Activated CD8-positive, alpha-beta memory T cell treated with anti-CD3 and anti-CD28 coated beads for 4 hours (primary cell): ENCODE measurements around the gene PITPNM3.
"Not testable (repeated sequence)": the region's sequence is repeated elsewhere in the genome, so short reads cannot be mapped to it uniquely, and the experiment has no call there.

Experiments used
- DNase-seq, 2 donors: peaks; one replicate each; pipeline ENCODE4 v3.0.0-alpha.2; 2020; ENCODE audit warnings: low read depth in 2 of 2

PITPNM3 gene

DNA sequence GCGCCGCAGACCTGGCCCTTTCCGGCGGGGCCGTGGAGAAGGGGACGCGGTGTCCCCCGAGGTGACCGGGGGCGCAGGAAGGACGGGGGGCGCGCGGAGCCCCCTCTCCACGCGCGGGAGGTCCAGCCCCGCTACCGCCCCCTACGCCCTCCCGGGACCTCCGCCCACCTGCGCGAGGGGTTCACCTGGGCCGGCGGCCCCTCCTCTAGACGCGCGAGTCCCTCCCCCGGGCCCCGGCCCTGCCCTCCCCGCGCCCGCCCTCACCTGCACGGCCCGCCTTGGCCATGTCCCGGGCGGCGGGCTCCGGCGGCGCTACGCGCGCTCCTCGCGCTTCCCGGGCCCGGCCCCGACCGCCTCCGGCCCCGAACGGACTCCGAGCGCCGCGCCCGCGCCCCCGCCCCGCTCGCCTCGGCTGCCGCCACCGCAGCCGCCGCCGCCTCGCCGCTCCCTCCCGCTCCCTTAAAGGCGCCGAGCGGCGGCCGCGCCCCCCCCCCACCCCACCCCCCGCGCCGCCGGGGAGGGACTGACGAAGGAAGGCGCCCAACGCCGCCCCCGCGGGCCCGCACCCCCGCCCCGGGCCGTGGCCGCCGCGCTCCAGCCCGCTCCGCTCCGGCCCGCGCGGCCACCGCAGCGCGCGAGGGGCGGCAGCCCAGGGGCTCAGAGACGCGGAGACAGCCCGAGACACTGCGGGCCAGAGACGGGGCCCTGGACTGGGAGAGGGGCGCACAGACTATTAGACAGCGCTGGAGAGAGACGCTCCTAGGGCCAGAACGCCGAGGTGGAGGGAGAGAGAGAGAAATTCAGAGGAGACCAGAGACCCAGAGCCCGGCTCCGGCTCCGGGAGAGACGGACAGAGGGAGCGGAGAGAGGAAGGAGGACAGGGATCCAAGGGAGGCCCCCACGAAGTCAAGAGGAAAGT, at the start of gene PITPNM3:
TSS of gene PITPNM3 (minus strand) at position 435 of the 919 bp plus-strand sequence. CDS start at position 286, 149 bp downstream.
- DNase-seq, result no peak

DNA sequence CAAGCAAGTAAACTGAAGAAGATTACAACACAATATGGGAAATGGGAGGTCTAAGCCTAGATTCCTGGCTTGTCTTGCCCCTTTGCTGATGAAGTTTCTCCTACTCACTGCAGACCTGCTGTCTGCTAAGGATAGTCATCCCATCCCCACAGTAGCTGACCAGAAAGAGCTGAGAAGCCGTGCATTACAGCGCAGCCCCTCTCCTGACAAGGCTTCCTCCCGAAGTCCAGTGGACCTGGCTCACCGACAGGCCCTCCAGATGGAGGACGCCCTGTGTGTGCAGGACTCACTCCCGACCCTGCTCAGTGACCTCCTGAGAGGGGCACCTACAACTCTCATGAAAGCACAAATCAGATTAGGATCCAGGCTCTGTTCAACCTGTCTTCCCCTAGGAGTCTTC, 48.8 kb upstream of the PITPNM3 start:
- DNase-seq, result no peak

DNA sequence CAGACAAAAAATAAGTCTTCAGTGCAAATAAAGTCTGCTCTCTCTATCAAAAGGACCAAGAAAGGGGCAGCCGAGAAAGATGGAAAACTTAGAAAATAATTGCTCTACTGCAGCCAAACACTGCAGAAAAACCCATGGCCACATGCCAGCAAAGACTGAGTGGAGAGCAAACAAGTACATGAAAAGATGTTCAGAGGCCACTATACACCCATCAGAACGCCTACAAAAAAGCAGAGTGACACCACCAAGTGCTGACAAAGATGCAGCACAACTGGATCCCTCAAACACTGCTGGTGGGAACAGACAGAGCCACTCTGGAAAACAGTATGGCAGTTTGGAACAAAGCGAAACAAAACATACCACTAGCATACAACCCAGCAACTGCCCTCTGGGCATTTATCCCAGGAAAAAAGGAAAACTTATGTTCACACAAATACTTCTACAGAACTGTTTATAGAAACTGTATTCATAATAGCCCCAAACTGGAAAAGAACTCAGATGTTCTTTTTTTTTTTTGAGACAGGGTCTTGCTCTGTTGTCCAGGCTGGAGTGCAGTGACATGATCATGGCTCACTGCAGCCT, 47.5 kb upstream of the PITPNM3 start:
- no peak for DNase-seq

DNA sequence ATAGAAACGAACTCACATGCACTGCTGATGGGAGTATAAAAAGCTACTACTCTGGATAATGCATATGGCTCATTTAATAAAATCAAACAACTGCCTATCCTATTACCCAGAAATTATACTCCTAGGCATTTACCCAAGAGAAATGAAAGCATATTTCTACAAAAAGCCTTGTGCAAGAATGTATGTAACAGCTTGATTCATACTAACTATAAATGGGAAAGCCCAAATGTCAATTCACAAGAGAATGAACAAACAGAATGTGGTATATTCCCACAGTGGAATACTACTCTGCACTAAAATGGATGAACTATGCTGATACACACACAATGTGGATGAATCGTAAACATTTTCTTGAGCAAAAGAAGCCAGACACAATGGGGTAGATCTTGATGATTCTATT, 45.8 kb upstream of the PITPNM3 start:
- no peak for DNase-seq

DNA sequence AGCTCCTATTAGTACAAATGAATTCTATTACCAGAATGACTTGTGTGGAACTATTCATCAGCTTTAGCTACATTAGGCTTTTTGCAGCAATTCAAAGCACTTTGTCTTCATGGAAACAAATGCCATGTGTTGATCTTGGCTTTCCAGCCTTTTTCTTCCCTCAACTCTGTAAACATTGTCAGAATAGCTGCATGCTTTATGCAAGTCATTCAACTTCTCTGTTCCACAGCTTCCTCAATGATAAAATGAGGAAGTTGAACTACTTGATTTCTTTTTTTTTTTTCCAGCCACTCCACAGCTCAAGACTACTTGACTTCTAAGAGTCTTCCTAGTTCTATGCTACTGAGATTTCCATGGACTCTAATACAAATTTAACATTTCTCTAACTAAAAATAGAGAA, 43.0 kb upstream of the PITPNM3 start:
- DNase-seq, result no peak

DNA sequence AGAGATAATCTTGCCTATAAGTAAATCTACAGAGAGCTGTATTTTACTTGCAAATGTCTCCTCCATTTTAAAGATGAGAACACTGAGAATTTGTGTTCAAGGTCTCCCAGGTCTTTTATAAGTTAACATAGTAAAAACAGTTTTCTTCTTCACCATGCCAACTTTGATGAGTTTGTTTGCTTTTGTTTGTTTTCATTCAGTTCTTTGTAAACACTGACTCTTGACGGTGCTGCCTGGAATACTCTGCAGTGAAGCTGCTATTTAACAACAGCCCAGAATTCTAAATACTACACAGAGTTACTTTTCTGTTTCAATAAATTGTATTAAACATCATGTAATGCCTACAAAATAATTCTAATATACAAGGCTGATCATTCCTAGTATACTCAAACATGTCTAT, 41.4 kb upstream of the PITPNM3 start:
- no peak for DNase-seq

DNA sequence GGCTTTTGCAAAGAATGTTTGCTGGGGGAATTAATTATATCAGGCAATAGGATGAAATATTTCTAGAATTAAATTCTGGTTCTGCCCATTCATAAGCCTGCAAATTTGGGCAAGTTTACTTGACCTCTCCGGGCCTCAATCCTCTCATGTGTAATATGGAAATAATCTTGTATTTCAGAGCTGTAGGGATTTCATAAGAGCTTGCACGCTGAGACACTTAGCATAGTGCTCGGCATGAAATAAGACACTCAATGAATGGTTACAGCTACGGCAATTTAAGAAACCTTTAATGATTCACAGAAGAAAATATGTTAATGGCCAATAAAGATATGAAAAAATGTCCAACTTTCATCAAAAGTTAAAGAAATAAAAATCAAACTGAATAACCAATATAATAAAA, 40.6 kb upstream of the PITPNM3 start:
- no peak for DNase-seq

DNA sequence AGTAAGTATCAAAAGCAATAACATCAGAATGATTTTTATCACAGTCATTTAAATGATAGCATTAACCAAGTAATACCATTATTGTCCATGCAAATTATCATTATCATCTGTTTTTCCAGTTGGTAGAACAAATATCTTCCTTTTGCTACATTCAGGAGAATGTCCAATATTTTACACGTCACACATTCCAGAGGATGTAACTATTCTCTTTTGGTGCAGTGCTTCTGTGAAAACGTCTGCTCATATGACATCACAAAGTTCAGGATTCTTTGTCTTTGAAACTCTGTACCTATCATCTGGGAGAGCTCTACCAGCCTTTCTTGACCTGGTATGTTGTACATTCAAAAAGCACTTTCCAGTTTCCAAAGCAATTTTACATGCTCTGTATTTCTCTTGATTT, 40.2 kb upstream of the PITPNM3 start:
- DNase-seq, result no peak

DNA sequence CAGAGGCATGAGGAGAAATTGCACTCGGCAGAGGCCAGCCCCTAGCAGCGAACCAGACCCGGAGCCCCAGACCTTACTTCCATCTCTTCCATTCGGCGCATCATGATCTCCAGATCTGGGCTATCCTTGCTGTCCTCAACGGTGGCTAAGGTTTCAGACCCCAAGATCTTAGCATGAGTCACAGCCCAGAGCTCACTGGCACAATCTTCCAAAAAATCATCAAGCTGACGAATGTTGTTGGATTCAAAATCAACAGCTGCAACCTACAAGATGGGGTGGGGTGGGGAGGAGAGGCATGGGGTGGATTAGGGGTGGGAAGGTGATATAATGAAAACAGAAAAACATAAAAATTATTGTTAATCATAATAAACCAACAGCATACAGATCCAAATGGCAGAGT, 39.7 kb upstream of the PITPNM3 start:
- DNase-seq, result no peak

DNA sequence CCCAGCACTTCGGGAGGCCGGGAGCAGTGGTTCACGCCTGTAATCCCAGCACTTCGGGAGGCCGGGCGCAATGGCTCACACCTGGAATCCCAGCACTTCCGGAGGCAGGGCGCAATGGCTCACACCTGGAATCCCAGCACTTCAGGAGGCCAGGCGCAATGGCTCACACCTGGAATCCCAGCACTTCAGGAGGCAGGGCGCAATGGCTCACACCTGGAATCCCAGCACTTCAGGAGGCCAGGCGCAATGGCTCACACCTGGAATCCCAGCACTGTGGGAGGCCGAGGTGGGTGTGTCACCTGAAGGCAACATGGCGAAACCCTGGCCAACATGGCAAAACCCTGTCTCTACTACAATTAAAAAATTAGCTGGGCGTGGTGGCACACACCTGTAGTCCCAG, 37.0 kb upstream of the PITPNM3 start:
- DNase-seq, result not testable (repeated sequence)

DNA sequence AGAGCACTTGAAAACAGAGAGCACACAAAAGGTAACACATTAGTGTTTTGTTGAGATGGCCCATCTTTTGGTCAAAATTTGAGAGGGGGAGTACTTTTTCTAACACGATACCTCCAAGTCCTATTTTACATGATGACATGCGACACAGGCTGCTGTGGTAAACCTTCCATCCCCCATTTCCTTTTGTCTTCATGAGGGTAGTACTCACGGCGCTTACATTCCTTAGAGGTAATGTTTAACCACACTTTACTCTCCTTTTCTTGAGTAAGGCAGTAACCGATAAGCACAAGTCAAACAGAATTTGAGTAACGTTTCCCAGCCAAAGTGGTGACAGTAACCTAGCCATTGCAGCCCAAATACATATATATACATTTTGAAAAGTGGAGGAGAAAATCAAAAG, 35.8 kb upstream of the PITPNM3 start:
- DNase-seq, result no peak

DNA sequence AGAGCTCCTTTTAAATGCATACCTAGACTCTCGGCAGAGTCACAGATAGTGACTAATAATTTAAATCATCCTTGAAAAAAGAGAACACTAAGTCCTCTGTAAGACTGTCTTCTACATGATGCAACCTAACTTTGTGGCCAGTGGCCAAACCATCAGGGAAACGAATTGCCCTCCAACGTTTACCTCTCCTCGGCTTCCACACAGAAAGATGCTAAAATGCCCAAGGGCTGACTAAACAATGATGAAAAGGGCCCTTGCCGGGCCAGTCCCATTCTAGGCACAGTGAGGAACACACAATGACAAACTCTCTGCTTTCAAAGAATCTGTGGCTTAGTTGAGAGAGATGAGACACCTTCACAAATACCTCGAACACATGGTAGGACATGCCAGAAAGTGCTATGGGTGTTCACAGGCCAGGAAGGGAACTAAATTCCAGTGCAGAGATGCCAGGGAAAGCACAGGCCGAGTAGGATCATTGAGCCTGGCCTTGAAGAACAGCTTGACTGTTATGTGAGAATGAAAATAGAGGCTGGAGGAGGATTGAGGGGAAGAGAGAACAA, 35.3 kb upstream of the PITPNM3 start:
- no peak for DNase-seq

DNA sequence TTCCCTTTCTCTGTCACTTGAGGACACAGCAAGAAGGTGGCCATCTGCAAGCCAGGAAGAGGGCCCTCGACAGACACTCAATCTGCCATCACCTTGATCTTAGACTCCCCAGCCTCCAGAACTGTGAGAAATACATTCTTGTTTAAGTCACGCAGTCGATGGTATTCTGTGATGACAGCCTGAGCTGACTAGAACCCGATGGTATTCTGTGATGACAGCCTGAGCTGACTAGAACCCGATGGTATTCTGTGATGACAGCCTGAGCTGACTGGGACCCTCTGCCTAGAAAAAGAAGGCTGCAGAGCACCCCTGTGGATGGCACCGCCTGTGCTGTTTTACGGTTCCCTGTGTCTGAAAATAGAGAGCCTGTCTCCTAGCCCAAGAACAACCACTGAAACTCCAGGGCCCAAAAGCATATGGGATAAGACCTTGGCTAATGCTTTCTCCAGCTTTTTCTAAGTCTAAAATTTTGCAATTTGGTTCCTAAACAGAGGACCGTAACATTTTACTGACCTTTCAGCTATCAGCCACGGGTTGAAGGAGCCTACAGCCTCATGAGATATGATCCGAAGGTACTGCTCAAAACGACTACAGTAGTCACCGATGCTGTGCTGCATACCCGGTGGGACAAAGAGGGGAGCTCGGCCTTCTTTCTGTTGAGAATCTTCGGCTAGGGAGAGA, 33.1 kb upstream of the PITPNM3 start:
- DNase-seq, result no peak

DNA sequence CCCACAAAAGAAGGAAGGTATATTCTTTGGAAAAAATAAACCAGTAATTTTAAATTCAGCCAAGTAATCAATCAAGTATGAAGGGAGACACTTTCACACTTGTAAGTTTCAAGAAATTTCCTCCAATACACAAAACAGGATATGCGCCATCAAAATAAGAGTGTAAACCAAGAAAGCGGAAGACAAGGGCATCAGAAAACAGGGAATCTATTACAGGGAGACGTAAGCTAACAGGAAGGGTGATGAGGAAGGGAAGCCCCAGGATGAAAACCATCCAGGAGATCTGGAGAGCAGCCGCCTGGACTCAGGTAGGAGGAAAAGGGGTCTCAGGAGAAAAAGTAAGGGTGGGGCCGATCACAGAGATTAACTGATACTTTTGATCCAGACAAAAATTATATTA, 31.8 kb upstream of the PITPNM3 start:
- DNase-seq, result no peak

DNA sequence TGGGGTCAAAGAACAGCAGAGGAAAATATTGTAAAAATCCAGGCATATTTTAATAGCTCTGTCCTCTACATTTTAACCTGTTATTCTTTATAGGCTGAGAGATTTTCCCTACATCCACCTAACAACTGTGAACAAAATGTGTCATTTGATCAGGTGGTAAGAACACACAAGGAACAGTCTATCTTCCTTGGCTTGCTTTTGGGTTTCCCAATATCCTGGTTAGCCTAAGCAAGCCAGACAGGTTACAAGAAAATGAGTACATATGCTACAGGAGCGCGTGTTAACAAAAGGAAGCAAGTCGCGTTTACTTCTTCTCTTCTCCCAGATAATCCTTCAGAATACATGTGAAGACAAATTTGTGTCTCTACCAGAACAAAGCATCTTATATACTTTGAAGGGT, 31.0 kb upstream of the PITPNM3 start:
- no peak for DNase-seq

DNA sequence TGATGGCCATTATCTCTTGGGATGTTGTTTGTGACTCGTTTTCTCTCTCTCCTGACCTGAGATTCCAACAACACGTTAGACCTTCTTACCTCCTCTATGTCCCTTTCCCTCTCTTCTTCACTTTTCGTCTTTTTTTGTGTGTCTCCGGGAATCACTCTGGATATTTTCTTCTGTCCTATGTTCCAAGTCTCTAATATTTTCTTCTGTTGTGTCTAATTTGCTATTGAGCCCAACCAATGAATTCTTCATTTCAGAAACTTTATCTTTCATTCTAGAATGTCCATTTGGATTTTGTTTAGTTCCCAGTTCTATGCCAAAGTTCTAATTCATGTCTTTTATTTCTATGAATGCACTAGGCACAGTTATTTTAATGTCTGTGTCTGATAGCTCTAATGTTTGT, 27.1 kb upstream of the PITPNM3 start:
- no peak for DNase-seq

DNA sequence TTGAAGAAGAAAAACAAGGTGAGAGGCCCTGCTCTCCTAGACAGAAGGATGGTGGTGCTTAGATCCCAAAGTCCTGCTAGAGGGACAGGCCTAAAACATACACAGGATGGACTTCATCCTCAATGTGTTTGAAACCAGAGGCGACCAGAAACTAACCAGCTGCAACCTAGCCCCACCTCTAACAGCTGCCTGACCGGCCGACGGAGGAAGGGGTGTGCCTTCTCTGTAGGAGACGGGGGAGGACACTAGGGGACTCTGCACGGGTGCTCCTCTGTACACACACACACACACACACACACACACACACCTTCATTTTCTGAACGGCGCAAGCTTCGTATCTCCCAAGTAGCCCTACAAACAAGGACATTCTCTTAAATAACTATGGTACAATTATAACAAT, 24.3 kb upstream of the PITPNM3 start:
- DNase-seq, result no peak

DNA sequence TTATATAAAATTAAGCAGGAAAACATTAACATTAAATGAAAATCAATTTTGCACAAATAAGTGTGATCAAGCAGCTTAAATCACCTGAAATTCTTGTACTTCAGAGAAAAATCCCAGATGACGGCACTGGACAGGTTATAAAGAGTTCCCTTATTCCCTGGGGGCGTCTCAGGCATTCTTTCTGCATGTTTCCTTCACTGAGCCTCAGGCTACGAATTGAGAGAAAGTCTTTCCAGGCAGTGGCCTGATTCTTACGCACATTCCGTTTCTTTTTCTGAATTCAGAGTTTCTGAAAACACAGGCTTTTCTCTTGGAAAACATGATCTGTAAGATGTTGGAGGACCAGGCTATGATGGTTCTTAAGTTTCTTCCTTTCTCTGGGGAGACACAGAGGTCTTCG, 22.1 kb upstream of the PITPNM3 start:
- DNase-seq, result no peak

DNA sequence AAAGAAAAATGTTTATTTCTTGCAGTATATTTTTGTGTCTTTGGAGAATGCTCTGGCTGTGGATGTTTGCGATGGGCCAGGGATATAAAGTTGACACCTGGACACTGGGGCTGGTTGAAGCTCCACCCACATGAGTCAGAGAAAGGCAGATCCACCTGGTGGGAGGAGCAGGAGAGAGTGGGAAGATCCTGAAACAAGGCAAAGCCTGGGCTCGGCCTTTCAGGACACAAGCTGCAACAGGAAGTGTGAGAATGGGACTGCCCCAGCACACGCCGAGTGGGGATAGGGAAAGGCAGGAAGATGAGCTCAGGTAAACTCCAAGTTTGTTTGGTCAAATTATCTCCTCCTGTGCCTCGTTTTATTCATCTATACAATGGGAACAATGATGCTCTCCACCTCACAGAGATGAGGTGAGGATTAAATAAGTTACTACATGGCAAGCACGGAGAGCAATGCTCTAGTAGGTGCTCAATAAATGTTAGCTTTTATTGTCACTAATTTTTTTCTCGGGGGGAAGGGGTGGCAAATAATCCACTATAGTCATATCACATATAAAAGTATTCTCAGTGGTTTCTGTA, 21.4 kb upstream of the PITPNM3 start:
- DNase-seq, result no peak

DNA sequence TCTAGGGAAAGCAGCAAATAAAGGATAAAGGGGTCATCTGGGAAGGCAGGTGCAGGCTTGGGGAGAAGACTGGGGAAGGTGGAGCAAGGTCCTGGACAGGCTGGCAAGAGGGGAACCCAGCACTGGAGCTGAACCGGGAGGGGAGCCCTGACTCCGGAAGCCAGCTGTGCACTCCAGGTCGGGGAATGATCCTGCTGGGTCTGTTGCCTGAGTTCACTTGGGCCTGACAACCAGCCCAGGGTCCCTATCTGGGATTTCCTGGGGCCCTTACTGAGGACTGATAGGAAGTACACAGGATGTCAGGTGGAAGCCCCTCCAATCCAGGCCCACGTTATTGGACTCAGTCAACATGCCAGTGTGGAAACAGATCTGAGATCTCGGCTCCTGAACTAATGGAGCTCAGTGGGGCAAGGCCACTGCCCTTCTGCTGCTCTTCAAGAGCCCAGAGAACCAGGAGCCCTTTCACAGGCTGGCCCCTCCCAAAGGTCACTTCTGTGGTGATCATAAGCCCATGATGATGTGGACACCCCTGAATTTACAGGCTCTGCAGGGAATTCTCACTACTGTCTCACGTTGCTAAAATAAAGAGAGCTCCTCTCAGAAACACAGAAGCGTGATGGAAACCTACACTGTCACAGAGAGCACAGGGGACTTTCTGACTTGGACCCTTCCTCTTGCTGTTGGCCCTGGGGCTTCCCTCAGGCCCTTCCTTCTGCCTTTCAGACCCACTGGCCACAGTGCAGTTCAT, 19.9 kb upstream of the PITPNM3 start:
- DNase-seq, result no peak

DNA sequence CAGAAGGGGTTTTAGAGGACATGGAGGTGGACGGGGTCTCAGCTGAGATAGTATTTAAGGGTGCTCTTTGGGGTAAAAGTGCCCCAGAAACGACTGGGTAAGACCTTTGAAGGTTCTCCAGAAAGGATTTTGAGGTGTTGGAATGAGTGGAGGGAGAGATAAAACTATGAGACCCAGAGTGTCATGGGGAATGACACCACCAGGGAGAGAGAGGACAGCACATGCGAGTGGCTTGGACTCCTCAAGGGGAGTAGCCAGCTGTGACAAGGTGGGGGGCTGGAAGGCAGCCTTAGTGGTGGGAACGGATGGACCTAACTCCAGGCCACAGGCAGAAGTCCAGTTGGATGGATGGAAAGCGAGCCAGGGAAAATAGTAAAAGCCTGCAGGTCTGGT, 19.2 kb upstream of the PITPNM3 start:
- DNase-seq, result no peak
